ENCODE results near the gene KRT82.

Gene KRT82

GRCh38 chr12:52355176-52355575 is 51.0 kb downstream of the KRT82 start:
- TF ChIP-seq, protein P1, sequence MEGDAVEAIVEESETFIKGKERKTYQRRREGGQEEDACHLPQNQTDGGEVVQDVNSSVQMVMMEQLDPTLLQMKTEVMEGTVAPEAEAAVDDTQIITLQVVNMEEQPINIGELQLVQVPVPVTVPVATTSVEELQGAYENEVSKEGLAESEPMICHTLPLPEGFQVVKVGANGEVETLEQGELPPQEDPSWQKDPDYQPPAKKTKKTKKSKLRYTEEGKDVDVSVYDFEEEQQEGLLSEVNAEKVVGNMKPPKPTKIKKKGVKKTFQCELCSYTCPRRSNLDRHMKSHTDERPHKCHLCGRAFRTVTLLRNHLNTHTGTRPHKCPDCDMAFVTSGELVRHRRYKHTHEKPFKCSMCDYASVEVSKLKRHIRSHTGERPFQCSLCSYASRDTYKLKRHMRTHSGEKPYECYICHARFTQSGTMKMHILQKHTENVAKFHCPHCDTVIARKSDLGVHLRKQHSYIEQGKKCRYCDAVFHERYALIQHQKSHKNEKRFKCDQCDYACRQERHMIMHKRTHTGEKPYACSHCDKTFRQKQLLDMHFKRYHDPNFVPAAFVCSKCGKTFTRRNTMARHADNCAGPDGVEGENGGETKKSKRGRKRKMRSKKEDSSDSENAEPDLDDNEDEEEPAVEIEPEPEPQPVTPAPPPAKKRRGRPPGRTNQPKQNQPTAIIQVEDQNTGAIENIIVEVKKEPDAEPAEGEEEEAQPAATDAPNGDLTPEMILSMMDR (IDR thresholded peaks at IDR 0.05; ENCODE audit: low read depth, low read length), result no peak
- no peak for TF ChIP-seq EZH2phosphoT487 (IDR thresholded peaks at IDR 0.05; ENCODE audit: low read depth)
- H3K4me1 ChIP-seq (ENCODE audit: low read length), result peaks cover 12% of the 10 kb centered on the region
- H3K36me3 ChIP-seq (replicated peaks; ENCODE audit: low read depth, low read length), result no peaks in the 10 kb centered on the region
- H3K4me2 ChIP-seq (ENCODE audit: low read length), result no peak overlapping the region
- no peaks in the 10 kb centered on the region for H4K20me1 ChIP-seq (ENCODE audit: insufficient read depth, low read length)
- no peak overlapping the region for H3K27ac ChIP-seq (ENCODE audit: low read length)
- no peak overlapping the region for H3K4me3 ChIP-seq (ENCODE audit: low read length)
- peaks cover 42% of the 10 kb centered on the region for H3K27me3 ChIP-seq (ENCODE audit: low read depth, low read length)
- no peaks in the 10 kb centered on the region for H3K79me2 ChIP-seq (ENCODE audit: low read length)
- no peak overlapping the region for H2AFZ ChIP-seq (ENCODE audit: low read depth, low read length)
- no peak overlapping the region for H3K9ac ChIP-seq (ENCODE audit: low read length)
- no peaks in the 10 kb centered on the region for H3K9me3 ChIP-seq (ENCODE audit: insufficient read depth, low read length)

DNA sequence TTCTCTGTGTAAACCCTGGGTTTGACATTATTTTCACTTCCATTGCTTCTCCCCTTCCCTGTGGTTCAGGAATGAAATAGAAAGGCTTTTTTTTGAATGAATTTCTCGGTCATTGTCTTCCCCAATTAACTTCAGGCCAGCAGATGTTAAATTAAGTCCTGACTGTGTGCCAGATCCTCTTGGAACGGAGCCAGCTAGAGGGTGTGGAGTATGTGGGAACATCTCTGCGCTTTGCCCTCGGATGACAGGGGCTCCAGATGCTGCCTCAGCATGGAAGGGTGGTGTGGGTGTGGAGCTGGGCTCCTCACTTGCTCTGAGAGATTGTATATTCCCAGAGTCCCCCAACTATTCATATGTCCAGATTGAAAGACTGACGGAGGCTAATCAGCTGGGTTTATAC is 51.9 kb downstream of the KRT82 start:
- TF ChIP-seq, protein P1 (IDR thresholded peaks at IDR 0.05; ENCODE audit: low read depth, low read length), result no peak
- TF ChIP-seq EZH2phosphoT487 (IDR thresholded peaks at IDR 0.05; ENCODE audit: low read depth), result no peak
- Histone ChIP-seq H3K9ac (ENCODE audit: low read length) (no peak overlapping the region), H4K20me1 (ENCODE audit: insufficient read depth, low read length) (no peaks in the 10 kb centered on the region), H3K79me2 (ENCODE audit: low read length) (no peaks in the 10 kb centered on the region), H3K27me3 (ENCODE audit: low read depth, low read length) (peaks cover 49% of the 10 kb centered on the region), H3K9me3 (ENCODE audit: insufficient read depth, low read length) (no peaks in the 10 kb centered on the region), H2AFZ (ENCODE audit: low read depth, low read length) (no peak overlapping the region), H3K4me3 (ENCODE audit: low read length) (no peak overlapping the region), H3K36me3 (replicated peaks; ENCODE audit: low read depth, low read length) (no peaks in the 10 kb centered on the region), H3K4me2 (ENCODE audit: low read length) (no peak overlapping the region), H3K27ac (ENCODE audit: low read length) (no peak overlapping the region), H3K4me1 (ENCODE audit: low read length) (peaks cover 12% of the 10 kb centered on the region)

DNA sequence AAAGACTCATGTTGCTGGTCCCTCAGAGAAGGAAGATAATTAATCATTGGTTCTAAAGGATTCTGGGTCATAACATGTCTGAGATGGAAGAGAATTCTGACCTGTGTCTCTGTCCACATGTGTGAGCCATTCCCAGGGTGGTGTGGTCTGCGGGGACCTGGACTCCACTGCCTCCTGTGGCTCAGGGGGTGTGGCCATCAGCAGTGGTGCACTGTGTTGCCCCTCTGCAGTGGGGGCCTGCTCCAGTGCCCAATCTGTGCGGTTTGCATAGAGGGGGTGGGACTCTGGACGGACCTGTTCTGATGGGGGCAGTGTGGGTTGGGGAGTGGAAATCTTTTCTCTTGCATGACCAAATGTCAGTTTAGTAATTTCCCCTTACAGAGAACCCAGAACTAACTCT is 52.4 kb downstream of the KRT82 start:
- TF ChIP-seq, protein P1 (IDR thresholded peaks at IDR 0.05; ENCODE audit: low read depth, low read length), result no peak
- TF ChIP-seq EZH2phosphoT487 (IDR thresholded peaks at IDR 0.05; ENCODE audit: low read depth), result no peak
- peaks cover 53% of the 10 kb centered on the region for H3K27me3 ChIP-seq (ENCODE audit: low read depth, low read length)

DNA sequence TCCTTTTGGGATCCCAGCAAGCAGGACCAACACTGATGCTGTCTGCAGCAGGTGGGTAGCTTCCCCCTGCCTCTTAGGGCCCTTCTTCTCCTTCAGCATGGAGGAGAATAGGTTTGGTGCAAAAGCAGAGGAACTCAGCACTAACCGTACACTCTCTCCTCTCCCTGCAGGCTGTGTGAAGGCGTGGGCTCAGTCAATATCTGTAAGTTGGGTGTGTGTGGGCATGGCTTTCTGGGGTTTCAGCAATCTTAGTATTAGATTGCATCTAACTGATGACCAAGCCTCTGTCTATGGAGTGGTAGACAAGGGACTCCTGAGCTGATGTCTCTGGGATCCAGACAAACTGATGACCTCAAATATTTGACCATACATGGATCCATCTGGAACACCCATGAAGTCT is 53.2 kb downstream of the KRT82 start:
- peaks cover under 1% of the 10 kb centered on the region for H3K4me1 ChIP-seq (ENCODE audit: low read length)
- H4K20me1 ChIP-seq (ENCODE audit: insufficient read depth, low read length), result no peaks in the 10 kb centered on the region
- no peak overlapping the region for H3K4me3 ChIP-seq (ENCODE audit: low read length)
- peaks cover 55% of the 10 kb centered on the region for H3K27me3 ChIP-seq (ENCODE audit: low read depth, low read length)
- no peak for TF ChIP-seq EZH2phosphoT487 (IDR thresholded peaks at IDR 0.05; ENCODE audit: low read depth)
- TF ChIP-seq, protein P1 (IDR thresholded peaks at IDR 0.05; ENCODE audit: low read depth, low read length), result no peak
- H3K9me3 ChIP-seq (ENCODE audit: insufficient read depth, low read length), result no peaks in the 10 kb centered on the region
- no peak overlapping the region for H3K27ac ChIP-seq (ENCODE audit: low read length)
- H3K9ac ChIP-seq (ENCODE audit: low read length), result no peak overlapping the region
- H3K36me3 ChIP-seq (replicated peaks; ENCODE audit: low read depth, low read length), result no peaks in the 10 kb centered on the region
- H3K79me2 ChIP-seq (ENCODE audit: low read length), result no peaks in the 10 kb centered on the region
- no peak overlapping the region for H2AFZ ChIP-seq (ENCODE audit: low read depth, low read length)
- H3K4me2 ChIP-seq (ENCODE audit: low read length), result no peak overlapping the region

More for the DNA sequence above, 52.4 kb downstream of the KRT82 start:
- Histone ChIP-seq H3K4me3 (ENCODE audit: low read length) (no peak overlapping the region), H3K9me3 (ENCODE audit: insufficient read depth, low read length) (no peaks in the 10 kb centered on the region), H3K9ac (ENCODE audit: low read length) (no peak overlapping the region), H2AFZ (ENCODE audit: low read depth, low read length) (no peak overlapping the region), H3K79me2 (ENCODE audit: low read length) (no peaks in the 10 kb centered on the region), H3K4me1 (ENCODE audit: low read length) (peaks cover 9% of the 10 kb centered on the region), H4K20me1 (ENCODE audit: insufficient read depth, low read length) (no peaks in the 10 kb centered on the region), H3K36me3 (replicated peaks; ENCODE audit: low read depth, low read length) (no peaks in the 10 kb centered on the region), H3K27ac (ENCODE audit: low read length) (no peak overlapping the region), H3K4me2 (ENCODE audit: low read length) (no peak overlapping the region)

Measured in OCI-LY3 (cell line).